ENCODE data around the gene NCK2. TPM values are rescaled to one million over a fixed set of nuclear protein-coding genes. Genes with fewer than 3 reads are reported as not detected.

Gene NCK2
- total RNA-seq, 1 experiment from 2014 or later: 75.4 TPM

DNA sequence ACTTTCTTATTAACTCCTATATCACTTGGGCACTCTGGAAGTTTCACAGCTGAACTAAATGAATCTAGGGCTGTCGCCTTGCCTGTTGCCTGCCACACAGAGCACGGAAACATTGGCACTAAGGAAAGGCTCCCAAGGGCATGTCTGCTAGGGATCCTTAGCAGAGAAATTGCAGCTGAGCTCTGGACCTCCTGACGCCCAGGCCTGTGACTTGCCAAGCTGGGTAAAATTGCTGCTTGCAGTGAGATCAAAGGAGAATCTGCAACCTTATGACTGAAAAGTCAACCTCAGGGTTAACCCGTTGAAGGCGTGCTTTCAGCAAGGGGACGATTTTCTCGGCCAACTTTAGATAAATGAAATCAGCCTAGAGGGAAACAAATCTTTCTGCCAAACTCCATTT, 189.8 kb downstream of the NCK2 start (continued):
- TF ChIP-seq, protein P1, sequence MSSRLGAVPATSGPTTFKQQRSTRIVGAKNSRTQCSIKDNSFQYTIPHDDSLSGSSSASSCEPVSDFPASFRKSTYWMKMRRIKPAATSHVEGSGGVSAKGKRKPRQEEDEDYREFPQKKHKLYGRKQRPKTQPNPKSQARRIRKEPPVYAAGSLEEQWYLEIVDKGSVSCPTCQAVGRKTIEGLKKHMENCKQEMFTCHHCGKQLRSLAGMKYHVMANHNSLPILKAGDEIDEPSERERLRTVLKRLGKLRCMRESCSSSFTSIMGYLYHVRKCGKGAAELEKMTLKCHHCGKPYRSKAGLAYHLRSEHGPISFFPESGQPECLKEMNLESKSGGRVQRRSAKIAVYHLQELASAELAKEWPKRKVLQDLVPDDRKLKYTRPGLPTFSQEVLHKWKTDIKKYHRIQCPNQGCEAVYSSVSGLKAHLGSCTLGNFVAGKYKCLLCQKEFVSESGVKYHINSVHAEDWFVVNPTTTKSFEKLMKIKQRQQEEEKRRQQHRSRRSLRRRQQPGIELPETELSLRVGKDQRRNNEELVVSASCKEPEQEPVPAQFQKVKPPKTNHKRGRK (CRISPR knock-in tag; IDR thresholded peaks at IDR 0.05; ENCODE audit: borderline replicate concordance): no peak
- TF ChIP-seq NR1H2 (CRISPR knock-in tag; IDR thresholded peaks at IDR 0.05) (no peak), NR2C2 (CRISPR knock-in tag; IDR thresholded peaks at IDR 0.05) (no peak), TCF7 (CRISPR knock-in tag; IDR thresholded peaks at IDR 0.05; ENCODE audit: low read depth) (no peak), GTF2I (CRISPR knock-in tag; conservative IDR thresholded peaks at IDR 0.05) (no peak), CTCF (IDR thresholded peaks at IDR 0.05) (no peak), OVOL2 (CRISPR knock-in tag; IDR thresholded peaks at IDR 0.05; ENCODE audit: borderline replicate concordance) (no peak), IRF1 (CRISPR knock-in tag; IDR thresholded peaks at IDR 0.05) (no peak), MAX (CRISPR knock-in tag; IDR thresholded peaks at IDR 0.05) (no peak)
- TF ChIP-seq, protein P2, sequence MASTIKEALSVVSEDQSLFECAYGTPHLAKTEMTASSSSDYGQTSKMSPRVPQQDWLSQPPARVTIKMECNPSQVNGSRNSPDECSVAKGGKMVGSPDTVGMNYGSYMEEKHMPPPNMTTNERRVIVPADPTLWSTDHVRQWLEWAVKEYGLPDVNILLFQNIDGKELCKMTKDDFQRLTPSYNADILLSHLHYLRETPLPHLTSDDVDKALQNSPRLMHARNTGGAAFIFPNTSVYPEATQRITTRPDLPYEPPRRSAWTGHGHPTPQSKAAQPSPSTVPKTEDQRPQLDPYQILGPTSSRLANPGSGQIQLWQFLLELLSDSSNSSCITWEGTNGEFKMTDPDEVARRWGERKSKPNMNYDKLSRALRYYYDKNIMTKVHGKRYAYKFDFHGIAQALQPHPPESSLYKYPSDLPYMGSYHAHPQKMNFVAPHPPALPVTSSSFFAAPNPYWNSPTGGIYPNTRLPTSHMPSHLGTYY (CRISPR knock-in tag; IDR thresholded peaks at IDR 0.05): no peak
- TF ChIP-seq, protein P3, sequence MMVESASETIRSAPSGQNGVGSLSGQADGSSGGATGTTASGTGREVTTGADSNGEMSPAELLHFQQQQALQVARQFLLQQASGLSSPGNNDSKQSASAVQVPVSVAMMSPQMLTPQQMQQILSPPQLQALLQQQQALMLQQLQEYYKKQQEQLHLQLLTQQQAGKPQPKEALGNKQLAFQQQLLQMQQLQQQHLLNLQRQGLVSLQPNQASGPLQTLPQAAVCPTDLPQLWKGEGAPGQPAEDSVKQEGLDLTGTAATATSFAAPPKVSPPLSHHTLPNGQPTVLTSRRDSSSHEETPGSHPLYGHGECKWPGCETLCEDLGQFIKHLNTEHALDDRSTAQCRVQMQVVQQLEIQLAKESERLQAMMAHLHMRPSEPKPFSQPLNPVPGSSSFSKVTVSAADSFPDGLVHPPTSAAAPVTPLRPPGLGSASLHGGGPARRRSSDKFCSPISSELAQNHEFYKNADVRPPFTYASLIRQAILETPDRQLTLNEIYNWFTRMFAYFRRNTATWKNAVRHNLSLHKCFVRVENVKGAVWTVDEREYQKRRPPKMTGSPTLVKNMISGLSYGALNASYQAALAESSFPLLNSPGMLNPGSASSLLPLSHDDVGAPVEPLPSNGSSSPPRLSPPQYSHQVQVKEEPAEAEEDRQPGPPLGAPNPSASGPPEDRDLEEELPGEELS (CRISPR knock-in tag; IDR thresholded peaks at IDR 0.05): no peak
- TF ChIP-seq, protein P4, sequence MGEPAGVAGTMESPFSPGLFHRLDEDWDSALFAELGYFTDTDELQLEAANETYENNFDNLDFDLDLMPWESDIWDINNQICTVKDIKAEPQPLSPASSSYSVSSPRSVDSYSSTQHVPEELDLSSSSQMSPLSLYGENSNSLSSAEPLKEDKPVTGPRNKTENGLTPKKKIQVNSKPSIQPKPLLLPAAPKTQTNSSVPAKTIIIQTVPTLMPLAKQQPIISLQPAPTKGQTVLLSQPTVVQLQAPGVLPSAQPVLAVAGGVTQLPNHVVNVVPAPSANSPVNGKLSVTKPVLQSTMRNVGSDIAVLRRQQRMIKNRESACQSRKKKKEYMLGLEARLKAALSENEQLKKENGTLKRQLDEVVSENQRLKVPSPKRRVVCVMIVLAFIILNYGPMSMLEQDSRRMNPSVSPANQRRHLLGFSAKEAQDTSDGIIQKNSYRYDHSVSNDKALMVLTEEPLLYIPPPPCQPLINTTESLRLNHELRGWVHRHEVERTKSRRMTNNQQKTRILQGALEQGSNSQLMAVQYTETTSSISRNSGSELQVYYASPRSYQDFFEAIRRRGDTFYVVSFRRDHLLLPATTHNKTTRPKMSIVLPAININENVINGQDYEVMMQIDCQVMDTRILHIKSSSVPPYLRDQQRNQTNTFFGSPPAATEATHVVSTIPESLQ (CRISPR knock-in tag; IDR thresholded peaks at IDR 0.05): no peak

DNA sequence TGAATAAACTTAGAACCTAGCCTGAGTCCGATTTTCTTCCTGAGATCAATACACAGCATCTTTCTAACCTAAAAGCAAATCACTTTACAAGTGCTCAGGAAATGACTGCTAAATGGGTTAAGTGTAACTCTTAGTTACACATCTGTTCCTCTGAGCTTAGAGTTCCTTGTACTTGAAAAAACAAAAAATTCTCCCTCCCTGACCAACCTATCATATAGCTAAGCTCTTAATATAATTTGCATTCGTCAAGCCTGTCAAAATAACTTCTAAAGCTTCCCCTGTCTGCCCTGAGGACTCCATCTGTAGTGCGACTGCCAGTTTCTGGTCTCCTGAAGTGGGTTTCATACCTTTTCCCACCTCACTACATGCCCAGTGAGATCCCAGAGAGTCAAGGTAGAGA, 190.4 kb downstream of the NCK2 start:
- peaks cover 5% of the 10 kb centered on the region for H3K27me3 Mint-ChIP-seq (ENCODE audit: low read depth)
- ATAC-seq (no peak), DNase-seq (ENCODE audit: low spot score) (no peak)
- H3K4me3 Mint-ChIP-seq: no peak overlapping the region
- no peak overlapping the region for H3K27ac Mint-ChIP-seq
- peaks cover 3% of the 10 kb centered on the region; the same call in 1 of the 2 replicates for H3K4me1 Mint-ChIP-seq
- peaks cover 24% of the 10 kb centered on the region for H3K36me3 Mint-ChIP-seq
- POLR2A ChIA-PET: no interaction called here
- peaks cover 34% of the 10 kb centered on the region for H3K9me3 Mint-ChIP-seq
- CTCF ChIA-PET: no interaction called here
- TF ChIP-seq ZNF219 (CRISPR knock-in tag; IDR thresholded peaks at IDR 0.05; ENCODE audit: borderline replicate concordance): no peak
- TF ChIP-seq, protein P5, sequence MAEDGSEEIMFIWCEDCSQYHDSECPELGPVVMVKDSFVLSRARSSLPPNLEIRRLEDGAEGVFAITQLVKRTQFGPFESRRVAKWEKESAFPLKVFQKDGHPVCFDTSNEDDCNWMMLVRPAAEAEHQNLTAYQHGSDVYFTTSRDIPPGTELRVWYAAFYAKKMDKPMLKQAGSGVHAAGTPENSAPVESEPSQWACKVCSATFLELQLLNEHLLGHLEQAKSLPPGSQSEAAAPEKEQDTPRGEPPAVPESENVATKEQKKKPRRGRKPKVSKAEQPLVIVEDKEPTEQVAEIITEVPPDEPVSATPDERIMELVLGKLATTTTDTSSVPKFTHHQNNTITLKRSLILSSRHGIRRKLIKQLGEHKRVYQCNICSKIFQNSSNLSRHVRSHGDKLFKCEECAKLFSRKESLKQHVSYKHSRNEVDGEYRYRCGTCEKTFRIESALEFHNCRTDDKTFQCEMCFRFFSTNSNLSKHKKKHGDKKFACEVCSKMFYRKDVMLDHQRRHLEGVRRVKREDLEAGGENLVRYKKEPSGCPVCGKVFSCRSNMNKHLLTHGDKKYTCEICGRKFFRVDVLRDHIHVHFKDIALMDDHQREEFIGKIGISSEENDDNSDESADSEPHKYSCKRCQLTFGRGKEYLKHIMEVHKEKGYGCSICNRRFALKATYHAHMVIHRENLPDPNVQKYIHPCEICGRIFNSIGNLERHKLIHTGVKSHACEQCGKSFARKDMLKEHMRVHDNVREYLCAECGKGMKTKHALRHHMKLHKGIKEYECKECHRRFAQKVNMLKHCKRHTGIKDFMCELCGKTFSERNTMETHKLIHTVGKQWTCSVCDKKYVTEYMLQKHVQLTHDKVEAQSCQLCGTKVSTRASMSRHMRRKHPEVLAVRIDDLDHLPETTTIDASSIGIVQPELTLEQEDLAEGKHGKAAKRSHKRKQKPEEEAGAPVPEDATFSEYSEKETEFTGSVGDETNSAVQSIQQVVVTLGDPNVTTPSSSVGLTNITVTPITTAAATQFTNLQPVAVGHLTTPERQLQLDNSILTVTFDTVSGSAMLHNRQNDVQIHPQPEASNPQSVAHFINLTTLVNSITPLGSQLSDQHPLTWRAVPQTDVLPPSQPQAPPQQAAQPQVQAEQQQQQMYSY (CRISPR knock-in tag; IDR thresholded peaks at IDR 0.05): no peak
- no peak for TF ChIP-seq ZNF416 (CRISPR knock-in tag; IDR thresholded peaks at IDR 0.05)
- TF ChIP-seq NFYB (CRISPR knock-in tag; conservative IDR thresholded peaks at IDR 0.05; ENCODE audit: low read depth): no peak
- TF ChIP-seq ELF4 (CRISPR knock-in tag; IDR thresholded peaks at IDR 0.05; ENCODE audit: low read depth): no peak
- TF ChIP-seq MYBL2 (CRISPR knock-in tag; IDR thresholded peaks at IDR 0.05): no peak
- no peak for TF ChIP-seq EMX1 (CRISPR knock-in tag; IDR thresholded peaks at IDR 0.05)
- TF ChIP-seq RELA (CRISPR knock-in tag; IDR thresholded peaks at IDR 0.05; ENCODE audit: borderline replicate concordance): no peak
- TF ChIP-seq HMGXB4 (CRISPR knock-in tag; IDR thresholded peaks at IDR 0.05): no peak
- TF ChIP-seq ZNF138 (CRISPR knock-in tag; conservative IDR thresholded peaks at IDR 0.05): no peak

Measured in WTC11 (cell line).